NCI-H1417 (cell line): Measurements from ENCODE around the gene GBE1.
"Not testable (repeated sequence)": the region's sequence is repeated elsewhere in the genome, so short reads cannot be mapped to it uniquely, and the experiment has no call there.

ENCODE experiments used
- DNase-seq, 3 experiments: peaks; one replicate each; lab custom pipeline; 2025; lab: John Stamatoyannopoulos, UW

Gene GBE1

DNA sequence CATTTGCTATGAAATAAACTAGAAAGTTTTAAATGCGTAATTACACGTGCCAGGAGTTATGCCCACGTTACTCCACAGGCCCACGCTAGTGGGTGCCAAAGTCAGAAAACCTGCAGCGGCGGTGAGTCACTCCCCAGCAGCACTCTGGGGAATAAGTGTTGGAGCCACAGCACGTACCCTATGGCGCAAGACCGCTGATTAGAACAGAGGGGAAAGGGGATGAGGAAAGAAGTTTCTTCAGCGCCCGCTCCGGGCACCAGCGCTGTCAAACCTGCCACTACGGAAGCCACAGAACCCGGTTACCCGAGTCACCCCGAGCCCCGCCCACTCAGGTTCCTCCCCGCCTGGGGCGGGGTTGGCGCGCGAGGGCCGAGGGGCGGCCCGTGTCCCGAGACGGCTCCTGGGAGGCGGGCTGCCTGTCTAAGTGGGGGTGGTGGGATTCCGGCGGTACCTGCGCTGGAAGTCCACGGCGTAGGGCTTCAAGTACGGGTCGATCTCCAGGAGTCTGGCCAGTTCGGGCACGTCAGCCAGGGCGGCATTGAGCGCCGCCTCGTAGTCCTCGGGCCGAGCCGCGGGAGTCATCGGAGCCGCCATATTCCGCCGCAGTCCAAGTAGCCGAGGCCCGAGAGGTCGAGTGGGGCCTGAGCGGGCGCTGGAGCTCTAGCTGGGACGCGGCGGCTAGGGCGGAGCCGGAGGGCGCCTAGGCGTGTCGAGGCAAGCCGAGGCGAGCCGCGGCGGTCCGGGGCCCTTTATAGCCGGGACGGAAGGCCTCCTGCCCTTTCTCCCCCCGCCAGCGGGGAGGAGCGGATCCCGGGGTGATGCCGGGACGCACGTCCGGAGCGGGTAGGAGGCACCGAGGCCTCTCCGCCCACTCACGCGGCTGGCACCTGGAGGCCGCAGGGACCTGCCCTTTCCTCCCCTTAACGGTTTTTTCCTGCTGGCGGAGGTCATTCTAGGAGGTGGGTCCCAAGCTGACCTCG lies at the start of gene GBE1:
TSS of gene GBE1 (minus strand) at position 722 of the 980 bp plus-strand sequence. CDS start at position 594, 128 bp downstream.
- DNase-seq = peak; percentile 82 to 91 (median 91)

GRCh38 chr3:81808900-81809299 lies 47.5 kb upstream of the GBE1 start:
- no peak for DNase-seq

DNA sequence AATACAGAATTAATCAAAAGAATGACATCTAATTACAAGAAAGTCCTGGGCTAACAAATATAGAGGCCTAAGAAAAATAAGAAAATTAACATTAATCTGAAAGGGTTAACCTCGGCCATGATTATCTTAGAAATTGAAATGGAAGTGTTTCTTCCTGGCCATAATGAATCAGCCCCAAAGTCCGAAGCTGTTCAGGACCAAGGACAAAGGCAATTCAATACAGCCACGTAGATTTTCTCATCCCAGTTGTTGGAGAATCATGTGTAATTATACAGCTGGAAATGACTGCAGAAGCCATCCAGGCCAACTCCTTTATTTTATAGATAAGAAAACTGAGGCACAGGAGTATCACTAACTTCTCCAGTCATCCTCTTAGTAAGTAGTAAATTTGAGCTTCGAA lies 38.0 kb upstream of the GBE1 start:
- DNase-seq = no peak

DNA sequence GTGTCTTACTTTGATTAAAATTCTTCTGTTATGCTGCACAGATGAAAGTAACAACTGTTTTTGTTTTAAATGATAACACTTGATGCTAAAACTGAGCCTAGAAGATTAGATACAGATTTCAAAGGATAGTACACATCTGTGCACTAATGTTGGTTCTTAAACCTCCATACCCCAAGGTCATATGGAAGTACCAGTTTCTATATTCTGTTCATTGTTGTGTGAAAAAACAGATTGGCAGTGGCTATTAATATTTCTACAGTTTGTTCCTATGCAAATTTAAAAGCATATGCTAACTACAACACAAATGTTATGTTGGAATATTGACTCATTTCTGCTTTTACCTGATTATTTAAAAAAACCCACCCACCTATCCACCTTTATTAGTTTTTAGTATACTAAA lies 32.0 kb upstream of the GBE1 start:
- DNase-seq = no peak

DNA sequence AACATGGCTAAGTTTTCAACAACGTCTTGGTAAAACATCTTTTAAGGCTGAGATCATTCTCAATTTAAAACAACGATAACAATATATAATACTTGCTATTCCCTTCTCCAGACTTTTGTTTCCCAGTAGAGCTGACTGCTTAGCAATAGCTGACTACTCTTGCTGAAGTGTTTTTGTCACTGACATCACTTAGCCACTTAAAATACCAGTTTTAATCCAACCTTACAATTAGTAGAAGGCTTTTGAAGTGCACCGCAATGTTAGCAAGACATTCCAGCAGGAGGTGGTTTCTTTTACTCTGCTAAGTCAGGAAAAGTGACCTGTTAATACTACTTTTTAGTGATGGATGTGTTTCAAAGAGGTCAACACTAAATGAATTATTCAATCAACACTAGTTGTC lies 28.7 kb upstream of the GBE1 start:
- no peak for DNase-seq

- DNase-seq = no peak
These were observed 28.2 kb upstream of the GBE1 start for GRCh38 chr3:81789691-81790090.

- DNase-seq = no peak
These were observed 27.2 kb upstream of the GBE1 start for GRCh38 chr3:81788610-81789009.

GRCh38 chr3:81788044-81788443 lies 26.6 kb upstream of the GBE1 start:
- DNase-seq = no peak

DNA sequence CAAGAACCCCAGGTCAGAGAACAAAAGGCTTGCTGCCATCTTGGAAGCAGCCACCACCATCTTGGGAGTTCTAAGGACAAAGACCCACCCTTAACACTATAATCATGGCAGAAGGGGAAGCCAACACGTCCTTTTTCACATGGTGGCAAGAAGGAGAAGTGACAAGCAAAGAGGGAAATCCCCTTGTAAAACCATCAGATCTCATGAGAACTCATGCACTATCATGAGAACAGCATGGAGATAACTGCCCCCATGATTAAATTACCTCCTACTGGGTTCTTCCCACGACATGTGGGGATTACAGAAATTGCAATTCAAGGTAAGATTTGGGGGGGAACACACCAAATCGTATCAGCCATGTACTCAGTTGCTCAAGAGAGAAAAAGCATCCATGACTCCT lies 21.1 kb upstream of the GBE1 start:
- DNase-seq = no peak

DNA sequence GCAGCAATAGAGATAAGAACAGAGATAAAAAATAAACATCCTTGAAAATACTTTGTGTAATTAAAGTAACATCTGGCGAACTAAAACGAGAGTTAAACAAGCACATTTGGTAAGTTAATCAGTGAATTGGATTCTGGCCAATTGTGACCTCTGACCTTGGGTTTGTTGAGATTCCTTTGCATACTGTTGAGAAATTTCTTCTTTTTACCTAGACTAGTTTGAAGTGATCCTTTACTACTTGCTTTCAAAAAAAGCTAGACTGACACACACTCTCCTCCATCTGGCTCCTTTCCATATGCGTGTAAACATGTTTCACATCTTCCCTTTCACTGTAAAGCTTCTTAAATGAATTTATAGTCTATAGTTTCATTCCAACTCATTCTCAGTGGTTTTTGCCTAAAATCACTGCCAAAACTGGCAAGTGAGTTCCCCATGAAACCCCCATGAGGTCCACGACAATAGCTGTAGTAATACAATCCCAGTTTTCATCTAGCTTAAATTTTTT lies 17.3 kb upstream of the GBE1 start:
- no peak for DNase-seq

- no peak for DNase-seq
These were observed 15.2 kb upstream of the GBE1 start for GRCh38 chr3:81776643-81777042.

GRCh38 chr3:81770710-81771109 lies 9.3 kb upstream of the GBE1 start:
- DNase-seq = no peak

DNA sequence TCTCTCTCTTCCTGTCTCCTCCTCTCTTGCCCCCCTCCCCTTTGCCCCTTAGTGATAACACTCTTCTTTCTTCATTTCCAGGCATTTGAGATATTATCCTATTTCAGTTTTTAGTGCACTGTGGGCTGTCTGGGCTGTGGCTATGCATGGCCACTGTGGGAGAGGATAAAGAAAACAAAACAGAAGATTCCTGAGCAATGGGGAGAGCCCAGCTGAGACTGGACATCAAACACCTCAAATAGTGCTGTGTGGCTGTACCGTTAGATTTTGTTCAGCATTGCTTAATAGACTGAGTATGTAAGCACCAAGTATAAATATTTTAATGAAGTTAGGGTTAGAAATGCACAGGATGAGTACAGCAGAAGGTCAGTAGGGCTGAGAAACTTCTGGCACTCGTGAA lies 7.9 kb upstream of the GBE1 start:
- DNase-seq = no peak

DNA sequence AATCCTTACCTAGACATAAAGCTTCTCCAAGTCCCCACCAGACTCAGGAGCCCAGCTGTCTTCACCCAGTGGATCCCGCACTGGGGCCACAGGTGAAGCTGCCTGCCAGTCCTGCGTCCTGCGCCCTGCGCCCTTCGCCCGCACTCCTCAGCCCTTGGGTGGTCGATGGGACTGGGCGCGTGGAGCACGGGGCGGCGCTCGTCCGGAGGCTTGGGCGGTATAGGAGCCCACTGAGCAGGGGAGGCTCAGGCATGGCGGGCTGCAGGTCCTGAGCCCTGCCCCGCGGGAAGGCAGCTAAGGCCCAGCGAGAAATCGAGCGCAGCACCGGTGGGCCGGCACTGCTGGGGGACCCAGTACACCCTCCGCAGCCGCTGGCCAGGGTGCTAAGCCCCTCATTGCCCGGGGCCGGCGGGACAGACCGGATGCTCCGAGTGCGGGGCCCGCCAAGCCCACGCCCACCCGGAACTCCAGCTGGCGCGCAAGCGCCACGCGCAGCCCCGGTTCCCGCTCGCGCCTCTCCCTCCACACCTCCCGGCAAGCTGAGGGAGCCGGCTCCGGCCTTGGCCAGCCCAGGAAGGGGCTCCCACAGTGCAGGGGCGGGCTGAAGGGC lies 5.9 kb upstream of the GBE1 start:
- not testable (repeated sequence) for DNase-seq

GRCh38 chr3:81765400-81765799 lies 4.0 kb upstream of the GBE1 start:
- no peak for DNase-seq

DNA sequence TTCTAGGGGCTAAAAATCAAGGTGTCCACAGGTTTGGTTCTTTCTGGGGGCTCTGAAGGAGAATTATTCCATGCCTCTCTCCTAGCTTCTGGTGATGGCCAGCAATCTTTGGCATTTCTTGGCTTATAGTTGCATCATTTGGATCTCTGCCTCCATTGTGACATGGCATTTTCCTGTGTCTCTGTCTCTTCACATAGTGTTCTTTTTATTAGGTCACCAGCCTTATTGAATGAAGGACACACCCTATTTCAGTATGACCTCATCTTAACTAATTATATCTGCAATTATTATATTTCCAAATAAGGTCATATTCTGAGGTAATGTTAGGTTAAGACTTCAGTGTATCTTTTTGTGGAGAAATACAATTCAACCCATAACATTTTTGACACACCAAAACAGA lies 3.2 kb upstream of the GBE1 start:
- DNase-seq = no peak

- DNase-seq = no peak
These were observed 2.6 kb upstream of the GBE1 start for GRCh38 chr3:81764002-81764401.

DNA sequence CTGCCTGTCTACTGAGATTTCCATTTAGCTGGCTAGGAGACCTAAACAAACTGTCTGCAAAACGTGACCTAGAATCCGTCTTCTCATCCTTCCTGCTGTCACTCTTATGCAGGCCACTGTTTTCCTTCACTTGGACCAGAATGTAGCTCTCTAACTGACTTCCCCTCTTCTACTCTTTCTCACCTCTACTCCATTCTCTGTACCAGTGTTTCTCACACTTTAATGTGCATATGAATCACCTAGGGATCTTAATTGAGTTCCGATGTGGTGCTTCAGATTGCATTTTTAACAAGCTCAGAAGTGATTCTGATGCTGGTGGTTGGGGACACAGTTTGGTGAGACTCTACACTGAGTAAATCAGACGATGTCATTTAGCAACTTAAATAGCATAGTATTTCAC lies 1.6 kb upstream of the GBE1 start:
- no peak for DNase-seq

- no peak for DNase-seq
These were observed 597 bp upstream of the GBE1 start for GRCh38 chr3:81761904-81762580.

DNA sequence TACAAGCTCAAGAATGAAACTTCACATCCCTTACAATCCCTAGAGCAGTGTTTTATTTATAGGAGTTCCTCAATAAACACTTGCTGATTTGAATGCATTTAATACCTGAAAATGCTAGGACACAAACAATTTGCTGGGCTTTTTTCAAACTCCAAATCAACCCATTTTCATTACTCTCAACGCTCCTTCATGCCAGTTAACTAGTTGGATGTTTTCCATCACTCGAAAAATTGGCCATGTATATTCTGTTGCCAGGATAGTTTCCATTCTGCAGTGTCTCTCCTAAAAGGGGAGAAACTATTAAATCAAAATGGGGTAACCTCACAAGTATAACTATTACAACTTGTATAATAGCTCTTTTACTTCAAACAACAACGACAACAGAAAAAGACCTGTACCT lies 1.2 kb downstream of the GBE1 start:
- peak in 1 of 3 experiments; percentile 30 for DNase-seq

DNA sequence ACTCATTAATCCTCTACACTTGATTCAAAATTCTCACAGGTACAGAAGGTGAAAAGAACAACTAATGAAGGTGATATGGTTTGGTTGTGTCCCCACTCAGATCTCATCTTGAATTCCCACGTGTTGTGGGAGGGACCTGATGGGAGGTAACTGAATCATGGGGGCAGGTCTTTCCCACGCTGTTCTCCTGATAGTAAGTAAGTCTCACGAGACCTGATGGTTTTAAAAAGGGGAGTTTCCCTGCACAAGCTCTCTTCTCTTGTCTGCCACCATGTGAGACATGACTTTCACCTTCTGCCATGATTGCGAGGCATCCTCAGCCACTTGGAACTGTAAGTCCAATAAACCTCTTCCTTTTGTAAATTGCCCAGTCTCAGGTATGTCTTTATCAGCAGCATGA lies 2.7 kb downstream of the GBE1 start:
- DNase-seq = not testable (repeated sequence)

GRCh38 chr3:81758275-81758674 lies 3.2 kb downstream of the GBE1 start:
- DNase-seq = no peak
